ACC112 (cell line): ENCODE measurements around the gene SLC25A47.
"Not testable (repeated sequence)": the region's sequence is repeated elsewhere in the genome, so short reads cannot be mapped to it uniquely, and the experiment has no call there.

Experiments
- H2AFZ ChIP-seq: fragments of 200-600 bp; sonication (generic); one replicate; pipeline ENCODE4 v1.6.0; 2017; ENCODE audit warnings: antibody characterized with exemption, low read length; ENCODE audit not compliant: unreplicated experiment
- H3K27ac ChIP-seq: fragments of 200-600 bp; sonication (generic); 2 replicates; pipeline ENCODE4 v1.5.1; 2014; ENCODE audit warnings: low read depth, mild to moderate bottlenecking, antibody characterized with exemption, low read length, moderate library complexity
- H3K27me3 ChIP-seq: fragments of 200-600 bp; sonication (generic); 2 replicates; pipeline ENCODE4 v1.6.1; 2014; ENCODE audit warnings: mild to moderate bottlenecking, antibody characterized with exemption, low read length, moderate library complexity, mixed read lengths; ENCODE audit not compliant: insufficient read depth
- H3K36me3 ChIP-seq: fragments of 200-600 bp; sonication (generic); 2 replicates; pipeline ENCODE4 v1.6.1; 2016; ENCODE audit warnings: mild to moderate bottlenecking, antibody characterized with exemption, low read length, moderate library complexity, mixed read lengths; ENCODE audit not compliant: insufficient read depth
- H3K4me1 ChIP-seq: fragments of 200-600 bp; sonication (generic); one replicate; pipeline ENCODE4 v1.6.1; 2016; ENCODE audit warnings: low read length, mixed read lengths; ENCODE audit not compliant: insufficient read depth, unreplicated experiment, control insufficient read depth
- H3K4me3 ChIP-seq: fragments of 200-600 bp; sonication (generic); 2 replicates; pipeline ENCODE4 v1.5.1; 2014; ENCODE audit warnings: mild to moderate bottlenecking, low read depth, low read length
- H3K79me2 ChIP-seq: fragments of 200-600 bp; sonication (generic); one replicate; pipeline ENCODE4 v1.6.0; 2016; ENCODE audit warnings: low read length; ENCODE audit not compliant: control insufficient read depth, unreplicated experiment, insufficient read depth

The SLC25A47 gene

GRCh38 chr14:100306101-100306997, 16.8 kb upstream of the SLC25A47 start, which contains the start of gene SLC25A29:
TSS of gene SLC25A29 (minus strand) at chr14:100306444. CDS start at chr14:100306232, 212 bp downstream.
- Histone ChIP-seq H3K4me3 (peak within 1 kb of the TSS; percentile 87), H3K4me1 (peaks cover 7% of the 10 kb centered on the region), H3K27me3 (no peaks in the 10 kb centered on the region), H3K27ac (no peak within 1 kb of the TSS), H2AFZ (peak within 1 kb of the TSS; percentile 81), H3K79me2 (no peaks in the 10 kb centered on the region), H3K36me3 (no peaks in the 10 kb centered on the region)

DNA sequence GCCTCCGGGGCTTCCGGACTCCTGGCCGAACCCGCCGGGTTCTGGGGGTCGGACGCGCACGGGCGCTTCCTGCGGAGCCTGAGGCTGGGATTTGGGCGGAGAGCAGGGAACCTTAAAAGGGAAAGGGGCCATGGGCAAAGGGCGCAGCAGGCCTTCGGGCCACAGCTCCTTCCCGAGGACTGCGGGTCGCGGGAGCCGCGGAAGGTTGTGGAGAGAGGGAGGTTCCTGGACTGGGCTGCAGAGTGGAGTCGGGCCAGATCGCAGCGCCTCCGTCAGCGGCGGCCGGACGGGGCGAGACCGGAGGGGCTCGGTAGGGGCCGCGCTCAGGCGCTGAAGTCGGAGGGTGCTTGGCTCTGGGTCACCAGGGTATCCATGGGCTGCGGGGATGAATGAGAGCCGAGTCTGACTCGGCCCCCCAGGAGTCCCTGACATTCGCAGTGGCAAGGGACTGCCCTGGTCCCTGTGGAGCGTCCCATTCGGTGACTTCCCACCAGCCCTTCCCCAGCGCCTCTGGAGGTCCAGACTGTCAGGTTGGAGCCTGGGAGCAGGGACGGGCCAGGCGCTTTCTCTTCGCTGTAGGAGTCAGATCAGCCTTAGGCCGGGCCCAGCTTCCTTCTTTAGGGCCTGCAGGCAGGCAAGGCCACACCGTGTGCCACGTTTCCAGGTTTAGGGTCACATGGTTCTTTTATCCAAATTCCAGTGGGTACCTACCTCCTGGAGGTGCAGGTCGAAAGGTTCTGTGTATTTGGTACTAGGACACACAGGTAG, 16.0 kb upstream of the SLC25A47 start:
- Histone ChIP-seq H2AFZ (peak overlapping the region; percentile 70), H3K36me3 (no peaks in the 10 kb centered on the region), H3K4me1 (peaks cover 7% of the 10 kb centered on the region), H3K27me3 (no peaks in the 10 kb centered on the region), H3K79me2 (no peaks in the 10 kb centered on the region), H3K27ac (no peak overlapping the region), H3K4me3 (peak overlapping the region; percentile 87)

DNA sequence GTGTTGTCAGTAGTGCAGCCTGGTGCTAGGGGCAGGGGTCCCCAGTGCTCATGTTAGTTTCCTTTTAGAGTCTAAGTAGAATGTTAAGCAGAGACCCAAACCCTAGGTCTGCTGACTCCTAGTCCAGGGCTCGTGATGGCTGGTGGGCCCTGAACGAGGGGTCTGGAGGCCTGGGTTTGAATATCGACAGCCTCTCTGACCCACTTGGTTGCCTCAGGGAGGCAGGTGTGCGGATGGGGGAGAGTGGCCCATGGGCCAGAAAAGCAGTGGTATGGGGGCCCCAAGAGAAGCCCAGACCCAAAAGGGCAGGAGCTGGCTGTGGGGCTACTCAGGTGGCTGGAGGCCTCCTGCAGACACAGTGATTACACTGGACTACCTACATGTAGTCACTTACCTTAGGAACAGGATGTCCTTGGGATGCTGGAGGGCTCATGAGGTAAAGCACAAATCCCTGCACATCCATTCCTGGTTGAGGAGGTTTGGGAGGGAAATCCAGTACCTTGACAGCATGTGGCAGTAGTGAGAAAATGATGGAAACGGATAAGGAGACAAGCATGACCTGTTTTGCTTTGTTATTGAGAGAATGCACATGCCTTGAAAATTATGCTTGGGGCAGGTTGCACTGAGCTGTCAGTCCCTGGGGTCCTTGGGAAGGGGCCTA, 15.2 kb upstream of the SLC25A47 start:
- Histone ChIP-seq H3K27me3 (no peaks in the 10 kb centered on the region), H2AFZ (no peak overlapping the region), H3K4me3 (peak overlapping the region; percentile 87), H3K27ac (no peak overlapping the region), H3K4me1 (peaks cover 7% of the 10 kb centered on the region), H3K36me3 (no peaks in the 10 kb centered on the region), H3K79me2 (no peaks in the 10 kb centered on the region)

- not testable (repeated sequence) for H3K27ac ChIP-seq, H2AFZ ChIP-seq, H3K27me3 ChIP-seq, H3K36me3 ChIP-seq, H3K4me3 ChIP-seq, H3K79me2 ChIP-seq, H3K4me1 ChIP-seq
Measured at GRCh38 chr14:100308427-100308792, 14.7 kb upstream of the SLC25A47 start.

DNA sequence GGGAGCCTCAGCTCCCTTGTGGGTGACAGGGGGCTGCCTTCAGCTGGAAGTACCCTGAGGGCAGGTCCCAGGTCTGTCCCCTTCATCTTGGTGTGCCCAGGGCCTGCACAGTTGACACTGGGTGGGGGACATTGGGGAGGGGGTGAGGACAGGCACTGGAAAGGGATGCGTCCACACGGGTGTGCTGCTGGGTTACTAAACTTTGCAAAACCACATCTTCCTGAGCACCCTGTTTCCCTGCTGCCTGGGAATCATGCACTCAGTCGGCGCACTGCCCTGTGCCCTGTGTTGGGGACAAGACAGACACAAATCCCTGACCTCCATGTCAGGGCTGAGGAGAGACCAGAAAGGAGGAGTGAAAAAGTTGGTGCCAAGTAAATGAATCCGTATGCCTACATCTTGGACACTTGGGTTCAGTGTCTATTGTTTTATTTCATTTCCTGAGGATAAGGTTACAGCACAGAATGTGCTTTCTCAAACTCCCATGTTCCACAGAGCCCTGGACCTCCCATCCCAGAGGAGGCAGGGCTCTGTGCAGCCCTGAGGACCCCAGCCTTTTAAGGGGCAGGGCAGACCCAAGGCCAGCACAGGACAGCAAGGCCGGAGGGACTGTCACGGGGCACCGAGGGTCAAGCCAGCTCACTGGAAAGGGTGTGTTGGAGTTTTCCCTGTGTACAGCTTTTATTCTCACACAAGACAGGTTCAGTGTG, 14.0 kb upstream of the SLC25A47 start:
- Histone ChIP-seq H3K27ac (no peak overlapping the region), H3K4me1 (peaks cover 7% of the 10 kb centered on the region), H2AFZ (no peak overlapping the region), H3K36me3 (no peaks in the 10 kb centered on the region), H3K27me3 (no peaks in the 10 kb centered on the region), H3K4me3 (no peak overlapping the region), H3K79me2 (no peaks in the 10 kb centered on the region)

DNA sequence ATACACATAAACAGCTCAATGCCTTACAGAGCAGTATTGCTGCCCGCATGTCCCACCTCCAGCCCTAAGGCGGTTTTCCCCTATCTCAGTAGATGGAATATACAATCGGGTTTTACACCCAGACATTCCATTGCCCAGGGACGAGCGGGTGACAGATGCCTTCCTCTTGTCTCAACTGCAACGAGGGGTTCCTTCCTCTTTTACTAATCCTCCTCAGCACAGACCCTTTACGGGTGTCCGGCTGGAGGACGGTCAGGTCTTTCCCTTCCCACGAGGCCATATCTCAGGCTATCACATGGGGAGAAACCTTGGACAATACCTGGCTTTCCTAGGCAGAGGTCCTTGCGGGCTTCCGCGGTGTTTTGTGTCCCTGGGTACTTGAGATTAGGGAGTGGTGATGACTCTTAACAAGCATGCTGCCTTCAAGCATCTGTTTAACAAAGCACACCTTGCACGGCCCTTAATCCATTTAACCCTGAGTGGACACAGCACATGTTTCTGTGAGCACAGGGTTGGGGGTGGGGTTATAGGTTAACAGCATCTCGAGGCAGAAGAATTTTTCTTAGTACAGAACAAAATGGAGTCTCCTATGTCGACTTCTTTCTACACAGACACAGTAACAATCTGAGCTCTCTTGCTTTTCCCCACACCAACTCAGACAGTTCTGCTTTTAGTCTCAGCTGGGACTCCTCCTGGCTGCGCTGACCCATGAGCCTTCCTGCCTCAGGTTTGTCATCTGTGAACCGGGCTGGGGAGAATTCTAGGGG, 10.8 kb upstream of the SLC25A47 start:
- not testable (repeated sequence) for H3K27ac ChIP-seq, H3K36me3 ChIP-seq, H3K27me3 ChIP-seq, H3K4me3 ChIP-seq, H3K79me2 ChIP-seq, H2AFZ ChIP-seq, H3K4me1 ChIP-seq

DNA sequence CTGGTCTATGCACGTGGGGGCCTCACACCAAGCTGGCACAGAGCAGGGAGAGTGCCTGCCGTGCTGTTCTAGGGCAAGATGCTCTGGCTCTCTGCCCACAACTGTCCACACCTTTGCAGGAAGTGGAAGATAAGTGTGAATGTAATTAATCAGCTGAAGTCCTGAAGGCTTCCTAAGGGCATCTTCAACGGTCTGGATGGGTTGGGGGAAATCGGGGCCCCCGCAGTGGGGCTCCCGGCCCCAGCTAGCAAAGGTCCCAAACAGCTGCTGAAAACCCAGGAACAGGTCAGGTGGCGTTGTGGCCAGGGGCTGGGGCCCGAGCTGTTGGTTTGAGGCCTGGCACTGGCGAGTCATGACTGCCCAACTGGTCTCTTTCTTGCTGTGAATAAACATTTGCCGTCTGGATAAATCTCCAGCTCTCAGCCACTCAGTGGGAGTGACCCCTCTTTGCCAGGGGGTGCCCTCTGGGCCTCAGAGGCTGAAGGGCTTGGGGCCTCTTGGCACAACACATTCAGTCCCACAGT, 10.2 kb upstream of the SLC25A47 start:
- Histone ChIP-seq H2AFZ (no peak overlapping the region), H3K36me3 (no peaks in the 10 kb centered on the region), H3K27ac (no peak overlapping the region), H3K4me1 (peaks cover 8% of the 10 kb centered on the region), H3K27me3 (no peaks in the 10 kb centered on the region), H3K4me3 (no peak overlapping the region), H3K79me2 (no peaks in the 10 kb centered on the region)

- Histone ChIP-seq H3K4me1 (peaks cover 10% of the 10 kb centered on the region), H2AFZ (no peak overlapping the region), H3K27ac (no peak overlapping the region), H3K4me3 (no peak overlapping the region), H3K27me3 (no peaks in the 10 kb centered on the region), H3K36me3 (no peaks in the 10 kb centered on the region), H3K79me2 (no peaks in the 10 kb centered on the region)
Measured at GRCh38 chr14:100313464-100314230, 9.5 kb upstream of the SLC25A47 start.

GRCh38 chr14:100314724-100315123, 8.4 kb upstream of the SLC25A47 start:
- no peaks in the 10 kb centered on the region for H3K36me3 ChIP-seq
- H3K79me2 ChIP-seq: no peaks in the 10 kb centered on the region
- peaks cover 3% of the 10 kb centered on the region for H3K4me1 ChIP-seq
- H3K27ac ChIP-seq: no peak overlapping the region
- H3K27me3 ChIP-seq: no peaks in the 10 kb centered on the region
- H3K4me3 ChIP-seq: no peak overlapping the region
- no peak overlapping the region for H2AFZ ChIP-seq
